GM10248 (cell line): Measurements from ENCODE around the gene KLHL24.
"Not testable (repeated sequence)": the region's sequence is repeated elsewhere in the genome, so short reads cannot be mapped to it uniquely, and the experiment has no call there.

Source experiments
- CTCF ChIA-PET: fragments of 300-600 bp; sonication (Branson Sonifier 250); formaldehyde crosslinking; extraction: SDS; loops from one replicate; lab custom pipeline; 2021; ENCODE audit warnings: antibody characterized with exemption; lab: Yijun Ruan, JAX
- POLR2A ChIA-PET: fragments of 350-650 bp; sonication (Branson Sonifier 250); formaldehyde crosslinking; extraction: SDS; loops from one replicate; lab custom pipeline; 2020; ENCODE audit warnings: antibody characterized with exemption; lab: Yijun Ruan, JAX
- DNase-seq: peaks from one replicate; pipeline ENCODE4 v3.0.0; 2012; ENCODE audit errors: extremely low spot score
- CTCF ChIP-seq: IDR thresholded peaks from 2 replicates; pipeline ENCODE4 v1.5.1; 2012; ENCODE audit warnings: mild to moderate bottlenecking, low read depth; ENCODE audit errors: extremely low read depth, missing control alignments, control extremely low read depth

Gene KLHL24

GRCh38 chr3:183701744-183702143, 66.3 kb downstream of the KLHL24 start:
- DNase-seq: no peak
- ChIA-PET POLR2A (no interaction called here), CTCF (interaction anchor here (1.3 kb wide), 1 partner anchor 14 kb away, joined by 3 read pairs; no protein-coding TSS in a partner anchor)
- no peak for TF ChIP-seq CTCF

GRCh38 chr3:183703892-183704291, 68.5 kb downstream of the KLHL24 start:
- DNase-seq, POLR2A ChIA-PET: not testable (repeated sequence)
- CTCF ChIA-PET: interaction anchor here (1.2 kb wide), 1 partner anchor 63 kb away, joined by 3 read pairs; no protein-coding TSS in a partner anchor

GRCh38 chr3:183710231-183710630, 74.8 kb downstream of the KLHL24 start:
- ChIA-PET CTCF (interaction anchor here (1.1 kb wide), 1 partner anchor 25 kb away, joined by 3 read pairs; no protein-coding TSS in a partner anchor), POLR2A (no interaction called here)
- DNase-seq: no peak
- TF ChIP-seq CTCF: no peak

GRCh38 chr3:183711516-183711915, 76.1 kb downstream of the KLHL24 start:
- ChIA-PET CTCF (no interaction called here), POLR2A (no interaction called here)
- DNase-seq: no peak
- no peak for TF ChIP-seq CTCF

GRCh38 chr3:183714622-183715021, 79.2 kb downstream of the KLHL24 start:
- POLR2A ChIA-PET: no interaction called here
- DNase-seq: no peak
- TF ChIP-seq CTCF: no peak
- CTCF ChIA-PET: no interaction called here

GRCh38 chr3:183718012-183718411, 82.6 kb downstream of the KLHL24 start:
- no peak for DNase-seq
- TF ChIP-seq CTCF: no peak
- ChIA-PET POLR2A (no interaction called here), CTCF (interaction anchor here (1.1 to 1.2 kb wide), 2 partner anchors 56 to 92 kb away, joined by 3 read pairs; no protein-coding TSS in a partner anchor)

- TF ChIP-seq CTCF: no peak
- DNase-seq: no peak
- ChIA-PET CTCF (no interaction called here), POLR2A (interaction anchor here (0.6 kb wide), 1 partner anchor 39 kb away, joined by 6 read pairs; no protein-coding TSS in a partner anchor)
Measured at GRCh38 chr3:183725387-183725786, 90.0 kb downstream of the KLHL24 start.
